Stimulated activated naive CD8-positive, alpha-beta T cell treated with anti-CD3 and anti-CD28 coated beads, Interleukin-15, amount 100 ng/mL, for 72 hours (primary cell): ENCODE results near the gene NR1D1.

ENCODE experiments used
- ATAC-seq: fragments of 150-1000 bp; cut with Tn5 transposase; 2 replicates; pipeline ENCODE4 v1.10.0; 2021; ENCODE audit warnings: mild to moderate bottlenecking, moderate library complexity
- DNase-seq, 2 donors: peaks; one replicate each; pipeline ENCODE4 v3.0.0; 2021 to 2022
- H3K27ac Mint-ChIP-seq, 2 donors: one replicate each; pipeline ENCODE4 v1.8.0; 2022; ENCODE audit warnings: mild to moderate bottlenecking in 2 of 2, mixed read lengths in 2 of 2, moderate library complexity in 2 of 2
- H3K27me3 Mint-ChIP-seq: one replicate; pipeline ENCODE4 v1.8.0; 2022; ENCODE audit warnings: mixed read lengths
- H3K4me1 Mint-ChIP-seq: one replicate; pipeline ENCODE4 v1.8.0; 2022; ENCODE audit warnings: mild to moderate bottlenecking, mixed read lengths
- H3K4me3 Mint-ChIP-seq, 2 donors: one replicate each; pipeline ENCODE4 v1.8.0; 2022; ENCODE audit warnings: mild to moderate bottlenecking in 2 of 2, mixed read lengths in 2 of 2, moderate library complexity in 1 of 2
- H3K9me3 Mint-ChIP-seq, 2 donors: one replicate each; pipeline ENCODE4 v1.8.0; 2022; ENCODE audit warnings: mixed read lengths in 2 of 2

The NR1D1 gene

DNA sequence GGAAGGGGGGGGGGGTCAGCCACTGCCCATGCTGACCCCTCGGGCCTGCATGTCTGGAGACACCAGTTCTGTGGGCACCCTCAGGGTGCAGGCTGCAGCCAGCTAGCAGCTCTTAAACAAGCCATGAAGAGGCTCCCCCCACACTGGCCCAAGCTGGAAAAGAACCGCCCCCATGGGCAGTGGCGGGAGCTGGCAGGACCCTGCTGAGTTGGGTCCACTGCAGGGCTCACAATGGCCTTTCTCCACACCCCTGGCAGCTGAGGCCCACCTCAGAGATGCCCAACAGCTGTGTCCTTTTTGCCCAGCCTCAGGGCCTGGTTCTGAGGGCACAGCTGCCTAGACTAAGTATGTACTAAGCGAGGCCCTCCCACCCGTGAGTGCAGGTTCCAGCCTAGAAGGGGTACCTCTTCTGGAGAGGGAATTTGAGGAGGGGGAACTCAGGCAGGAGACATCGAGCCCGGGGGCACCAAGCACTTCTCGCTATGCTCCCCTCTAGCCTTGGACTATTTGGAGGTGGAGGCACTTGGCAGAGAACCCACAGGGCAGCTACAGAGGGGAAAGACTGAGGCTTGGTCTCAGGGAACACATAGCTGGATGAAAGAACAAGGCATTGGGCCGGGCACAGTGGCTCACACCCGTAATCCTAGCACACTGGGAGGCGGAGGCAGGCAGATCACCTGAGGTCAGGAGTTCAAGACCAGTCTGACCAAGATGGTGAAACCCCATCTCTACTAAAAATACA, 34.4 kb downstream of the NR1D1 start:
- no peak for DNase-seq
- ATAC-seq: no peak
- Mint-ChIP-seq H3K4me3 (no peak overlapping the region), H3K27ac (no peak overlapping the region), H3K9me3 (no peaks in the 10 kb centered on the region), H3K27me3 (peaks cover 13% of the 10 kb centered on the region), H3K4me1 (peaks cover 86% of the 10 kb centered on the region)

- Mint-ChIP-seq H3K27me3 (peaks cover 15% of the 10 kb centered on the region), H3K27ac (no peak overlapping the region), H3K4me3 (peak overlapping the region; percentile 19 to 94), H3K9me3 (no peaks in the 10 kb centered on the region), H3K4me1 (peaks cover 78% of the 10 kb centered on the region)
- ATAC-seq: no peak
- no peak for DNase-seq
These were observed 35.2 kb downstream of the NR1D1 start for GRCh38 chr17:40064971-40065768.

DNA sequence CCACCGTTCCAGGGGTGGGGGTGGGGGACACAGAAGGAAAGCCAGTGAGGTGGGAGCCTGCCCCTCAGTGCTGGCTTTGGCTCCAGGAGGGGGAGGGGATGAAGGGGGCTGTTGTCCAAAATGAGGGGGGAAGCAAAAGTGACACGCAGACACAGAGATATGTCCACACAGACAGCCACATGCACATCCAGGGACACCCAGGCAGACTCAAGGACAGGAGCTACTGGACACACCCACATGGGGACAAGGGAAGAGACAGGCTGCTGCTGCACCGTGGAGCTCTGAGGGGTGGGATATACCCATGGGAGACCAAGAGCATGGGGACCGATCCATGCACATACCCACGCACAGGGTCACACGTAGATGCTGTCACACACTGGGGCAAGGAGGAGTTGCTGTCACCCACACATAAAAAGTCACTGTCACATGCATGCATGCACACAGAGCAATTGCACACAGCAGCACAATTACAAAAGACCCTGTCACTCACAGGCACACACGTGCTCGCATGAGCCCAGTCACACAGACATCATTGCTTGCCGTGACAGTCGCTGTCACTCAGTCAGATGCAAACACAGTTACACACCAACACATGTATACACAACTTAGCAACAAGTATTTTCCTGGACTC, 36.4 kb downstream of the NR1D1 start:
- Mint-ChIP-seq H3K4me1 (peaks cover 66% of the 10 kb centered on the region), H3K27me3 (peaks cover 15% of the 10 kb centered on the region), H3K27ac (no peak overlapping the region), H3K4me3 (peak overlapping the region; percentile 88 to 94), H3K9me3 (no peaks in the 10 kb centered on the region)
- ATAC-seq (peak; percentile 16), DNase-seq (no peak)

- H3K4me1 Mint-ChIP-seq: peaks cover 59% of the 10 kb centered on the region
These were observed 37.1 kb downstream of the NR1D1 start for GRCh38 chr17:40063187-40063771.

GRCh38 chr17:40062329-40063186, 37.8 kb downstream of the NR1D1 start, which contains the start of gene THRA:
TSS of gene THRA (plus strand) at chr17:40062965. CDS start at chr17:40074489, 11,524 bp downstream.
- peaks cover 52% of the 10 kb centered on the region for H3K4me1 Mint-ChIP-seq
- peak within 1 kb of the TSS; percentile 85 to 91 for H3K27ac Mint-ChIP-seq
- H3K27me3 Mint-ChIP-seq: peaks cover 15% of the 10 kb centered on the region
- H3K4me3 Mint-ChIP-seq: peak within 1 kb of the TSS; percentile 88 to 94
- H3K9me3 Mint-ChIP-seq: no peaks in the 10 kb centered on the region
- DNase-seq: peak; percentile 60 to 72
- ATAC-seq: peak; percentile 85

More at GRCh38 chr17:40063187-40063771, 37.1 kb downstream of the NR1D1 start:
- ATAC-seq (peak; percentile 23), DNase-seq (peak in 1 of 2 donors; percentile 23)
- Mint-ChIP-seq H3K4me3 (peak overlapping the region; percentile 88 to 94), H3K9me3 (no peaks in the 10 kb centered on the region), H3K27me3 (peaks cover 15% of the 10 kb centered on the region), H3K27ac (peak overlapping the region; percentile 85 to 91)

- Mint-ChIP-seq H3K9me3 (no peaks in the 10 kb centered on the region), H3K4me3 (peak overlapping the region; percentile 77 to 87), H3K27ac (peak overlapping the region; percentile 21 to 65), H3K4me1 (peaks cover 42% of the 10 kb centered on the region), H3K27me3 (peaks cover 17% of the 10 kb centered on the region)
- no peak for DNase-seq
- ATAC-seq: no peak
These were observed 38.8 kb downstream of the NR1D1 start for GRCh38 chr17:40061609-40062038.

DNA sequence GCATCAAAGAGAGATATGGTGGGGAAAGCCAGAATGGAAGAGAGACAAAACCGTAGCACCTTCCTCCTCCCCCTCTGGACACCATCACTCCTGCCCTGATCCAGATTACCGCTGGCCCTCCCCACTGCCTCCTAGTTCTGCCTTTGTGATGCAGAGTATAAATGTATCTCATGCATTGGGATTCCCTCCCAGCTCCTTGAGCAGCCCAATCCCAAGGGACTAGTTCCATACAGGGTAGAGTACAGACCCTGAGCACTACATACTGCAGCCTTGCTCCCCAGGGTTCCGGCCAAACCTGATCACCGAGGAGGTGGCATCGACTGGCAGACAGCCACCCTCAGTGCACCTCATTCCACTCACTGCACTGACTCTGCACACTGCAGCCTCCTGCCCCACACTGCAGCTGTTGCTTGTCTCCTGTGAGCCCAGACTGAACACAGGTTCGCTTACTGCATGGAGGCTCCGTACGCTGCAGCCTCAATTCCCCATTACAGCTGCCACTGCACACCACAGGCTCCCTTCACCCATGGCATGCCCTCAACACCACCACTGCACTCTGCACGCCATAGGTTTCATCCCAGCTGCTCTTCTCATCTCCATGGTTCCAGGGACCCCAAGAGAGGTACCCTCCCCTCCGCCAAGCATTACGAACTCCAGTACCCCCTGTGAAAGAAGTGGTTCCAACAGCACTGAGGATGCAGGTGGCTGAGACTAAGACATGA, 39.3 kb downstream of the NR1D1 start:
- H3K4me1 Mint-ChIP-seq: peaks cover 38% of the 10 kb centered on the region
- no peak overlapping the region for H3K27ac Mint-ChIP-seq
- peaks cover 23% of the 10 kb centered on the region for H3K27me3 Mint-ChIP-seq
- no peak for ATAC-seq
- H3K9me3 Mint-ChIP-seq: no peaks in the 10 kb centered on the region
- no peak overlapping the region for H3K4me3 Mint-ChIP-seq
- DNase-seq: no peak

GRCh38 chr17:40059729-40060475, 40.5 kb downstream of the NR1D1 start:
- H3K27ac Mint-ChIP-seq: no peak overlapping the region
- DNase-seq (no peak), ATAC-seq (no peak)
- peaks cover 34% of the 10 kb centered on the region for H3K4me1 Mint-ChIP-seq
- no peaks in the 10 kb centered on the region for H3K9me3 Mint-ChIP-seq
- no peak overlapping the region for H3K4me3 Mint-ChIP-seq
- H3K27me3 Mint-ChIP-seq: peaks cover 23% of the 10 kb centered on the region

DNA sequence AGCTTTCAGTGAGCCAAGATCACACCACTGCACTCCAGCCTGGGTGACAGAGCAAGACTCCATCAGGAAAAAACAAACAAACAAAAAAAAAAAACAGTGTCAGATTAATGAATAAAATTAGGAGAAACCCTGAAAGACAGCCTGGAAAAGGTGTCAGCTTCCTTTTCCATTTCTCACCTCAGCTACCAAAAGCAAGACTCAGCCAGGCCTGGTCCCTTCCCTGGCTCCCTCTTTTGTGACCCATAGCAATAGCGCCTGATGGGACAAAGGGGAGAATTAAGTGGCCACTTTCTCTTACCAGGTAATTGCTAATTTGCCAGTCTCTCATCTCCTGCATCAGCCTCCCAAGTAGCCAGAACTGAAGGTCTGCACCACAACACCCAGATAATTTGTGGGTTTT, 41.5 kb downstream of the NR1D1 start:
- no peak for DNase-seq
- ATAC-seq: no peak
- Mint-ChIP-seq H3K27me3 (peaks cover 23% of the 10 kb centered on the region), H3K4me1 (peaks cover 27% of the 10 kb centered on the region), H3K4me3 (no peak overlapping the region), H3K27ac (no peak overlapping the region), H3K9me3 (no peaks in the 10 kb centered on the region)

- Mint-ChIP-seq H3K4me3 (no peak overlapping the region), H3K27me3 (peaks cover 23% of the 10 kb centered on the region), H3K4me1 (peaks cover 25% of the 10 kb centered on the region), H3K27ac (peak overlapping the region in 1 of 2 donors; percentile 85), H3K9me3 (no peaks in the 10 kb centered on the region)
- ATAC-seq (no peak), DNase-seq (no peak)
These were observed 42.1 kb downstream of the NR1D1 start for GRCh38 chr17:40058186-40058784.

- H3K27me3 Mint-ChIP-seq: peaks cover 16% of the 10 kb centered on the region
- H3K4me3 Mint-ChIP-seq: no peak overlapping the region
- no peak for DNase-seq
- no peaks in the 10 kb centered on the region for H3K9me3 Mint-ChIP-seq
- ATAC-seq: no peak
- no peak overlapping the region for H3K27ac Mint-ChIP-seq
- H3K4me1 Mint-ChIP-seq: peaks cover 22% of the 10 kb centered on the region
These were observed 43.9 kb downstream of the NR1D1 start for GRCh38 chr17:40056379-40057015.
